Measurements from ENCODE around the gene CHDH. TPM values are rescaled to one million over a fixed set of nuclear protein-coding genes. Genes with fewer than 3 reads are reported as not detected.
A peak's percentile ranks its signal among the peaks of the same experiment; 100 is the strongest.

CHDH gene
- total and polyA plus RNA-seq, 10 donors: 0.19 to 4.9 (median 0.62) TPM

DNA sequence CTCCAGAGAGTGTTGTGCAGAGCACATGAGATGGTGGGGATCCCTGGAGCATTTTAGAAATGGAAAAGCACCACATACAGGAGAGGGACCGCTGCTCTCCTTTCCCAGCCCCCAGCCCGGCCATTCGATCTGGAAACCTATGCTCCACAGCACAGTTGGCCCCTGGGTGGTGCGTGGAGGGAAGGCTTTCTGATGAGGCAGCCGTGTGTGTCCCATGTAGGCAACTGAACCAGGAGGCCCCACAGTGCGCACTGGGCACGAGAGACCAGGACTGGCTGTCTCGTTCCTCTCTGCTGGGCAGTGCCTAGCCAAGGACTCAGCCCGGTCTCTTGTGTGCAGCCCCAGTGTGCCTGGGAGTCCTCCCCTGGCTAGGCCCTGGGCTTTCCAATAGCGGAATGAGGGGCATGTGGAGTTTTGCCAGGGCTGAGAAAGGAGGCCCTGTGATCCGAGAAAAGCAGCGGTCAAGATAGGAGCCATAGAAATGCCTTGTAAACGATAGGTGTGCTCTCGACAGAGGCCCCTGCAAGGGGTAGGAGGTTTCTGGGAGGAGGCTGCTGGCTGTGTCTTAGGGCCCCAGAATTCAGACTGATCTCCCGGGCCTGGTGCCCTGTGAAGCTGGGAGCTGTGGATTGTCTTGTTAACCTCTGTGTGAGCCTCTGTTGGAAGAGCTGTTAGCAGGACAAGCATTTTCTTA is 39.0 kb downstream of the CHDH start:
- Histone ChIP-seq H3K36me3 (peaks cover 0 to 27% (median 0%) of the 10 kb centered on the region in 6 donors), H3K27me3 (replicated peaks in 1 of 7) (peaks cover 0 to 4% (median 0%) of the 10 kb centered on the region in 7 donors), H3K4me1 (no peaks in the 10 kb centered on the region), H3K9me3 (no peaks in the 10 kb centered on the region), H3K4me3 (no peak overlapping the region), H3K27ac (no peak overlapping the region)
- peak; percentile 71 for DNase-seq
- WGBS, 5 donors: 80 to 91% (median 88%) methylated on average over 15 of the region's 15 CpGs
- intact Hi-C loops (cut with DNase I; ENCODE audit: low total_unique reads): no loop called here
- TF ChIP-seq POLR2AphosphoS5 (IDR thresholded peaks at IDR 0.05): no peak
- TF ChIP-seq CTCF (IDR thresholded peaks at IDR 0.05 in 8 of 11, conservative IDR thresholded peaks at IDR 0.05 in 3 of 11): no peak
- TF ChIP-seq POLR2A (IDR thresholded peaks at IDR 0.05): no peak

- H3K4me1 ChIP-seq: no peaks in the 10 kb centered on the region
- H3K36me3 ChIP-seq: peaks cover 0 to 22% (median 0%) of the 10 kb centered on the region in 6 donors
- H3K27me3 ChIP-seq (replicated peaks in 1 of 7): peaks cover 0 to 4% (median 0%) of the 10 kb centered on the region in 7 donors
- no peak overlapping the region for H3K4me3 ChIP-seq
- intact Hi-C loops (cut with DNase I; ENCODE audit: low total_unique reads): no loop called here
- WGBS, 5 donors: 72 to 82% (median 77%) methylated on average over 10 of the region's 10 CpGs
- H3K27ac ChIP-seq: no peak overlapping the region
- no peak for TF ChIP-seq POLR2AphosphoS5 (IDR thresholded peaks at IDR 0.05)
- no peak for TF ChIP-seq CTCF (IDR thresholded peaks at IDR 0.05 in 8 of 11, conservative IDR thresholded peaks at IDR 0.05 in 3 of 11)
- no peaks in the 10 kb centered on the region for H3K9me3 ChIP-seq
- DNase-seq: peak; percentile 53
Measured at GRCh38 chr3:53806182-53807116, 39.8 kb downstream of the CHDH start.

DNA sequence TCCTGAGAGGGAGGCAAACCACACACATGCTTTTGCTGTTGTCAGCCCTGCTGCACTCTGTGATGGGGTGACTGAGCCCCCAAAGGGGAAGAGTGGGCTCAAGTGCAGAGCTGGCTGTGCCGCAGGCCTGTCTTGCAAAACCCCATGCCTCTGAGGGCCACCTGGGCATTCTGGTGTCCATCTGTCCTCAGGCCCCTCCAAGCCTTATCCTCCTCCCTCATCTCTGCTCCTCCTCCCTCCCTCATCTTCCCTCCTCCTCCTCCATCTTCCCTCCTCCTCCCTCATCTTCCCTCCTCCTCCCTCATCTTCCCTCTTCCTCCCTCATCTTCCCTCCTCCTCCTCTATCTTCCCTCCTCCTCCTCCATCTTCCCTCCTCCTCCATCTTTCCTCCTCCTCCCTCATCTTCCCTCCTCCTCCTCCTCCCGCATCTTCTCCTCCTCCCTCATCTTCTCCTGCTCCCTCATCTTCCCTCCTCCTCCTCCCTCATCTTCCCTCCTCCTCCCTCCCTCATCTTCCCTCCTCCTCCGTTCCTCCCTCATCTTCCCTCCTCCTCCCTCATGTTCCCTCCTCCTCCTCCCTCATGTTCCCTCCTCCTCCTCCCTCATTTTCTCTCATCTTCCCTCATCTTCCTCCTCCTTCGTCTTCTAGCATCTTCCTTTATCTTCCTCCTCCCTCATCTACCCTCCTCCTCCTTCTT is 40.6 kb downstream of the CHDH start:
- Histone ChIP-seq H3K4me1 (no peaks in the 10 kb centered on the region), H3K4me3 (no peak overlapping the region), H3K27me3 (replicated peaks in 1 of 7) (peaks cover 0 to 4% (median 0%) of the 10 kb centered on the region in 7 donors), H3K9me3 (no peaks in the 10 kb centered on the region), H3K36me3 (peaks cover 0 to 17% (median 0%) of the 10 kb centered on the region in 6 donors), H3K27ac (no peak overlapping the region)
- intact Hi-C loops (cut with DNase I; ENCODE audit: low total_unique reads): no loop called here
- TF ChIP-seq CTCF (IDR thresholded peaks at IDR 0.05 in 8 of 11, conservative IDR thresholded peaks at IDR 0.05 in 3 of 11): no peak
- TF ChIP-seq POLR2A (IDR thresholded peaks at IDR 0.05): no peak
- TF ChIP-seq POLR2AphosphoS5 (IDR thresholded peaks at IDR 0.05): no peak
- WGBS, 5 donors: 71 to 83% (median 76%) methylated on average over 4 of the region's 4 CpGs
- no peak for DNase-seq
